Measurements from ENCODE around the gene CEP97.

CEP97 gene

DNA sequence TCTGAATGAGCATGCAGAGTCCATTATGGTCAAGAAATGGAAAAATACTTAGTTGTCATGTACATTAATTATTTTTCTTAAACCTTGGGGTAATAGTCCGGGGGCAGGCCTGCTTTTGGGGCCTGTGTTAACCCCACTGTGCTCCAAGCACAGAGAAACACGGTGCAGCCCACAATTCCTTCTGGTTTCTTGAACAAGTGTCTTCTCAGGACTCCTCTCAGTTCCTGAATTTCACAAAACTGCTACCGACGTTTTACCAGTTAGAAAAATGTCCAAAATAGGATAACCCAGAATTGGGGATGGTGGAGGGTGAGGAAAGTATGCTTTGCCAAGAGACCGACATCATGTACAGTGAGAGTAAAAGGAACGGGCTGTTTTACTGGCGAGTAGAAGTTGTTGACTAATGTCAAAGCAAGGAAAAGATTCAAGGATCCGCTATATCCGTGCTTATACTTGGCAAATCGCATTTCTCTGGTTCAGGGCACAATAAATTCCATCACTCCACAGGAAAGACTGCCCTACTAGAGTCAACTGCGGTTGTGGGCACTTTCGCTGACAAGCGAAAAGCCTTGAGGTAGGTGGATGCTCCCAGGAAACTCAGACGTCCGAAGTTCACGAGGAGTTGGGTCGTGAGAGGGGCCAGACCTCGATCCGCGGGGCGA lies 54.1 kb downstream of the CEP97 start:
- DNase-seq (ENCODE audit: low spot score): no peak

- peak; percentile 72 for DNase-seq (ENCODE audit: low spot score)
Measured at GRCh38 chr3:101779047-101779821, 54.8 kb downstream of the CEP97 start, which contains the start of gene NXPE3. TSS of gene NXPE3 (plus strand) at chr3:101779211. CDS start at chr3:101785597, 6,386 bp downstream.

GRCh38 chr3:101779822-101780381 lies 55.5 kb downstream of the CEP97 start:
- no peak for DNase-seq (ENCODE audit: low spot score)

- DNase-seq (ENCODE audit: low spot score): no peak
Measured at GRCh38 chr3:101780661-101781060, 56.2 kb downstream of the CEP97 start.

GRCh38 chr3:101781166-101781565 lies 56.8 kb downstream of the CEP97 start:
- no peak for DNase-seq (ENCODE audit: low spot score)

- DNase-seq (ENCODE audit: low spot score): no peak
Measured at GRCh38 chr3:101784855-101785613, 60.6 kb downstream of the CEP97 start.

DNA sequence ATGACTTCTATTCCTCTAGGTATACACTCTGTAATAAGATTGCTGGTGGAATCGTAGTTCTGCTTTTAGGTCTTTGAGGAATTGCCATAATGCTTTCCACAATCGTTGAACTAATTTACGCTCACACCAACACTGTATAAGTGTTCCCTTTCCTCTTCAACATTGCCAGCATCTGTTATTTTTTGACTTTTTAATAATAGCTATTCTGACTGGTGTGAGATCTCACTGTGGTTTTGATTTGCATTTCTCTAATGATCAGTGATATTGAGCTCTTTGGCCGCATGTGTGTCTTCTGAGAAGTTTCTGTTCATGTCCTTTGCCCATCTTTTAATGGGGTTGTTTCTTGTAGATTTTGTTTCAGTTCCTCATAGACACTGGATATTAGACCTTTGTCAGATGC lies 67.4 kb downstream of the CEP97 start:
- DNase-seq (ENCODE audit: low spot score): no peak

DNA sequence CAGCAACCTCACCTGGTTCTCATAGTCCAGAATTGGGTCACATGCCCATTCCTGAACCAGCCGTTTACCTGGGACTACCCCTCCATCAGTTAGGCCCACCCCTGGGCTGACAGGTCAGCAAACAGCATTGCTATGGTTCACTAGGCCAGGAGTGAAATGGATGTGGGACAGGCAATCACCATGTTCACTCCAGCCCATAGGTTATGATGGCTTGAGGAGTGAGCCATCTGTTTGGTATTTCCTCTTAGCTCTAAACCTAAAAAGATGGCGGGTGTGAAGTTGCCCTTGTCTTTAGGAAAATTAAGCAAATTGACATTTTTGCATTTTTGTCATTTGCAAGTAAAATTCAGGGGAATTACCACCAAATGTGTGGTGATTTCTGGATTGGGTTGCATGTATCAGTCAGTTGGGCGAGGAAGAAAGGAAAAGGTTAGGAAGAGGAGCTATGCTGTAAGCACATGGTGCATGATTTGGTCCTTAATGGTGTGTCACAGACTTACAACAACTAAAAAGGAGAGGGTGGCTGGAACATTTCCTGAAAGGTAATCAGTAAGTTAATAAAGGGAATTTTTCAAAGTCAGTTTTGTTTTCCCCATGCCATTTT lies 71.8 kb downstream of the CEP97 start:
- DNase-seq (ENCODE audit: low spot score): no peak

DNA sequence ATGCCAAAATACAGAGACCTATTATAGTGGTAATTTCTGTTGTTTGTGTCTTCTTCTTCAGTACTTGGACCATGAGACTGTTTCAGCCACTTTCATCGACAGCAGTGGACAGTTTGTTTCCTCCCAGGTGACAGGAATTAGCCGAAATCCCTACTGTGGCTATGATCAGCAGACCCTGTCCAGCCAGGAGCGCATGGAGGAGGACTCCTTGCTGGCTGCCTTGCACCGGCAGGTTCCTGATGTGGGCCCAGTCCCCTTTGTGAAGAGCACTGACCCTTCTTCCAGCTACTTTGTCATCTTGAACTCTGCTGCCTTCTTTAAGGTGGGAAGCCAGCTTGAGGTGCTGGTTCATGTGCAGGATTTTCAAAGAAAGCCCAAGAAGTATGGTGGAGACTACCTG lies 76.8 kb downstream of the CEP97 start:
- no peak for DNase-seq (ENCODE audit: low spot score)

- no peak for DNase-seq (ENCODE audit: low spot score)
Measured at GRCh38 chr3:101802179-101802578, 77.8 kb downstream of the CEP97 start.

DNA sequence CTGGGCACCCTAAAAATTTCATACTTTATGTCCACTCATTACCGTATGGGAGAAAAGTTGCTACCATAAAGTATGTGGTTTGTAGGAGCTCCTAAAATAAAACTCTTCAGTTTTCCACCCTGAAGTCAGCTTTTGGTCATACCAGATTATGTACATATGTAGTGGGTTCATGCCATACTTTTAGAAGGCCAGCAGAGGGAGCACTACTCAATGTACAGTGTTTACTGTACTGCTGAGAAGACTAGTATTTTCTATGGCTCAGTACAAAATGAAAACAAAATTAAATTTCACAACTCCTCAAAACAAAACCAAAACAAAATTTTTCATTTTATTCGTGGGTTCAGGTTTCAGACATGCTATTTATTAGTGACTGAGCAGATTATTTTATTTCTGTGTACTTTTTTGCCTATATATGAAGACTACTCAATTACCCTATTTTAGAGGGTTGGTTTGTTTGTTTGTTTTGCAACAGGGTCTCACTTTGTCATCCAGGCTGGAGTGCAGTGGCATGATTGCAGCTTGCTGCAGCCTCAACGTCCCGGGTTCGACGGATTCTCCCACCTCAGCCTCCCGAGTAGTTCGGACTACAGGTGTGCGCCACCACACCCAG lies 78.9 kb downstream of the CEP97 start:
- DNase-seq (ENCODE audit: low spot score): no peak

- DNase-seq (ENCODE audit: low spot score): no peak
Measured at GRCh38 chr3:101803939-101804338, 79.5 kb downstream of the CEP97 start.

- DNase-seq (ENCODE audit: low spot score): no peak
Measured at GRCh38 chr3:101806491-101806890, 82.1 kb downstream of the CEP97 start.

DNA sequence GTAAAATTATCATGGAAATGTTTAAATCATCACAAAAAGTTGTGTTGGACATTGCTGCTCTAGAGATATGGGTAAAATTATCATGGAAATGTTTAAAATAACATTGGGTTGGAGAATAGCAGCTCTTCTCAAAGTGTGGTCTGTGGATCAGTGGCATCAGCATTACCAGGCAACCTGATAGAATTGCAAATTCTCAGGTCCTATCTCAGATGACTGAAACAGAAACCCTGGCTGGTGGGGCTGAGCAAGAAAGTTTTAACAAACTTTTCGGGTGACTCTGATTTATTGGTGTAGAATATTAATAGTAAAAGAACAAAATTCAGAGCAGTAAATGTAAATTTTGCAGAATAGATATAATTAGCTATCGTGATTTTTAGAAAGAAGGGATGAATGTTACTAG lies 83.5 kb downstream of the CEP97 start:
- no peak for DNase-seq (ENCODE audit: low spot score)

- no peak for DNase-seq (ENCODE audit: low spot score)
Measured at GRCh38 chr3:101809178-101810021, 85.0 kb downstream of the CEP97 start.

- no peak for DNase-seq (ENCODE audit: low spot score)
Measured at GRCh38 chr3:101810022-101810418, 85.6 kb downstream of the CEP97 start.

GRCh38 chr3:101811875-101812274 lies 87.5 kb downstream of the CEP97 start:
- no peak for DNase-seq (ENCODE audit: low spot score)

DNA sequence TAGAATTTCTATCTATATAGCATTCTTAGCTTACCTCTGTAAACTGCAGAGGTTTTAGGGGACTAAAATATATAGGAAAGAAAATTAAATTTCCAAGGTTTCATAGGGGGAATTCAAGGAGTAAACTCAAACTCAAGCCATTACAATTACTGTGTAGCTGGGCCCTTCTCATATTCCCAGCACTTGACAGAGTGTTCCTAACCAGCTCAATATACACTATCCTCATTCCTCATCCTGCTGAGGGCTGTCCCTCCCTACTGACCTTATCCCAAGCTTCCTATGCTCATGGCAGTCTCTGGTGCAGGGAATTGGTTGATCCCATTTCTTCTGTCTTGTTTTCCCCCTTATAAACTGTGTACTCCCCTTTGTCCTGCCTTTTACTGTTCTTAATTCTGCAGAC lies 88.5 kb downstream of the CEP97 start:
- DNase-seq (ENCODE audit: low spot score): no peak

GRCh38 chr3:101813817-101814440 lies 89.5 kb downstream of the CEP97 start:
- no peak for DNase-seq (ENCODE audit: low spot score)

GRCh38 chr3:101814835-101815234 lies 90.4 kb downstream of the CEP97 start:
- DNase-seq (ENCODE audit: low spot score): no peak

All from HuH-7.5 (cell line).